GM12878 (cell line): ENCODE data around the gene CCNJL. TPM values are rescaled to one million over a fixed set of nuclear protein-coding genes. Genes with fewer than 3 reads are reported as not detected.

Experiments used
- ATAC-seq: fragments of 200-7000 bp; cut with Tn5 transposase; 3 replicates; pipeline ENCODE4 v1.9.1; 2020; ENCODE audit warnings: mild to moderate bottlenecking, moderate library complexity
- BruUV-seq: library from RNA; stranded (reverse); fragments of 400-500 nt; replicated peaks from 2 replicates; lab custom pipeline; 2021; lab: Mats Ljungman, UMichigan
- CTCF ChIA-PET: fragments of 300-600 bp; sonication (Branson Sonifier 250); formaldehyde crosslinking; extraction: SDS; loops from one replicate; lab custom pipeline; 2021; ENCODE audit warnings: inconsistent platforms; lab: Yijun Ruan, JAX
- POLR2A ChIA-PET: fragments of 350-600 bp; formaldehyde crosslinking; extraction: SDS; loops from one replicate; lab custom pipeline; 2021; ENCODE audit warnings: inconsistent platforms; lab: Charles Lee
- RAD21 ChIA-PET: fragments of 300-600 bp; sonication (Branson Sonifier 250); formaldehyde crosslinking; loops from one replicate; lab custom pipeline; 2023; ENCODE audit warnings: antibody characterized with exemption; ENCODE audit not compliant: unreplicated experiment; lab: Charles Lee
- SMC1A ChIA-PET: fragments of 300-600 bp; sonication (Branson Sonifier 250); formaldehyde crosslinking; loops from one replicate; lab custom pipeline; 2023; ENCODE audit not compliant: unreplicated experiment, uncharacterized antibody; lab: Charles Lee
- DNase-seq: peaks from one replicate; pipeline ENCODE4 v3.0.0-alpha.2; 2011; ENCODE audit warnings: low read depth, low spot score
- FAIRE-seq: peaks from 3 replicates; lab custom pipeline; 2011; peaks lifted over from hg19 to GRCh38; lab: Jason Lieb, UNC
- H2AFZ ChIP-seq: 2 replicates; pipeline ENCODE4 v1.6.0; 2011; ENCODE audit warnings: low read depth, low read length, control low read depth; ENCODE audit not compliant: control insufficient read depth
- H3K27ac ChIP-seq: 2 replicates; pipeline ENCODE4 v1.5.1; 2011; ENCODE audit warnings: control low read depth; ENCODE audit not compliant: control insufficient read depth, insufficient read depth
- H3K27me3 ChIP-seq, 2 experiments: replicated peaks in 1 of 2; 2 replicates each; pipeline versions ENCODE4 v1.6.0 to v1.6.1; 2011; ENCODE audit warnings: low read length in 1 of 2; ENCODE audit not compliant: control insufficient read depth in 2 of 2, insufficient read depth in 2 of 2
- H3K36me3 ChIP-seq, 2 experiments: 2 replicates each; pipeline ENCODE4 v1.5.1; 2011; ENCODE audit warnings: low read length in 1 of 2; ENCODE audit not compliant: control insufficient read depth in 2 of 2, insufficient read depth in 2 of 2
- H3K4me1 ChIP-seq: 2 replicates; pipeline ENCODE4 v1.6.1; 2011; ENCODE audit warnings: mild to moderate bottlenecking, low read length, moderate library complexity, mixed read lengths; ENCODE audit not compliant: control insufficient read depth, insufficient read depth
- H3K4me2 ChIP-seq: 2 replicates; pipeline ENCODE4 v1.6.0; 2011; ENCODE audit warnings: control low read depth; ENCODE audit not compliant: control insufficient read depth, insufficient read depth
- H3K4me3 ChIP-seq: fragments of 200-600 bp; sonication (generic); 2 replicates; pipeline ENCODE4 v1.5.1; 2016
- H3K79me2 ChIP-seq: 2 replicates; pipeline ENCODE4 v1.6.0; 2011; ENCODE audit warnings: low read length; ENCODE audit not compliant: control insufficient read depth, insufficient read depth
- H3K9ac ChIP-seq: 2 replicates; pipeline ENCODE4 v1.8.0; 2011; ENCODE audit warnings: low read length, control low read depth, mixed read lengths; ENCODE audit not compliant: control insufficient read depth, insufficient read depth
- H3K9me3 ChIP-seq: replicated peaks from 3 replicates; pipeline ENCODE4 v1.5.1; 2011; ENCODE audit warnings: mild to moderate bottlenecking, low read length; ENCODE audit not compliant: control insufficient read depth, insufficient read depth
- H4K20me1 ChIP-seq: 2 replicates; pipeline ENCODE4 v1.6.0; 2011; ENCODE audit not compliant: control insufficient read depth, insufficient read depth
- BACH1 ChIP-seq: fragments of 450-650 bp; IDR thresholded peaks from 2 replicates; pipeline ENCODE4 v1.6.1; 2017; ENCODE audit warnings: mild to moderate bottlenecking, borderline replicate concordance
- CHD2 ChIP-seq: IDR thresholded peaks from 2 replicates; pipeline ENCODE4 v1.6.1; 2011; ENCODE audit warnings: low read depth, low read length, improper control_type of control experiment, borderline replicate concordance
- CREB1 ChIP-seq: IDR thresholded peaks from 2 replicates; pipeline ENCODE4 v1.6.1; 2012; ENCODE audit warnings: low read depth, mild to moderate bottlenecking, inconsistent platforms
- FOS ChIP-seq: IDR thresholded peaks from 3 replicates; pipeline ENCODE4 v1.6.1; 2011; ENCODE audit warnings: borderline replicate concordance; ENCODE audit not compliant: insufficient read length; ENCODE audit errors: extremely low read depth
- FOXK2 ChIP-seq: fragments of 450-650 bp; IDR thresholded peaks from 2 replicates; pipeline ENCODE4 v1.6.1; 2017; ENCODE audit warnings: mild to moderate bottlenecking, moderate library complexity
- GATAD2B ChIP-seq: fragments of 450-650 bp; conservative IDR thresholded peaks from 2 replicates; pipeline ENCODE4 v1.6.1; 2017; ENCODE audit warnings: low read depth, mild to moderate bottlenecking, moderate library complexity
- MXI1 ChIP-seq: fragments of 150-350 bp; IDR thresholded peaks from 2 replicates; pipeline ENCODE4 v1.6.1; 2011; ENCODE audit warnings: low read depth, mild to moderate bottlenecking, inconsistent platforms, low read length, improper control_type of control experiment
- POLR2AphosphoS2 ChIP-seq: IDR thresholded peaks from 2 replicates; pipeline ENCODE4 v1.6.1; 2011; ENCODE audit warnings: low read depth, mild to moderate bottlenecking, low read length, improper control_type of control experiment, moderate library complexity
- RFX5 ChIP-seq: IDR thresholded peaks from 2 replicates; pipeline ENCODE4 v1.6.1; 2011; ENCODE audit warnings: low read depth, low read length, improper control_type of control experiment
- SREBF1 ChIP-seq: IDR thresholded peaks from 2 replicates; pipeline ENCODE4 v1.6.1; 2012; ENCODE audit warnings: mild to moderate bottlenecking, low read length
- TCF3 ChIP-seq: IDR thresholded peaks from 2 replicates; pipeline ENCODE4 v1.6.1; 2012; ENCODE audit warnings: low read depth, mild to moderate bottlenecking, low read length, borderline replicate concordance; ENCODE audit not compliant: insufficient read depth
- WGBS: methylation state at CpG from one replicate; pipeline ENCODE4 v1.1.6; 2016; ENCODE audit warnings: low lambda C conversion rate; ENCODE audit not compliant: insufficient replicate concordance, insufficient coverage; ENCODE audit errors: missing lambda C conversion rate; 5-methylcytosine and 5-hydroxymethylcytosine counted together
- in situ Hi-C: fragments of 300-500 bp; cut with MboI; formaldehyde crosslinking; loops from 9 replicates; pipeline ENCODE4 v1.14.3; 2018; ENCODE audit warnings: mixed read lengths
- intact Hi-C: fragments of 100-400 bp; cut with micrococcal nuclease; formaldehyde crosslinking; loops from one replicate; pipeline ENCODE4 v1.14.2; 2022; ENCODE audit not compliant: unreplicated experiment
- polyA plus RNA-seq, 11 experiments: library from polyadenylated mRNA; depleted of rRNA in 4 of 11; unstranded in 6 of 11; stranded (reverse) in 5 of 11; fragments of >200 nt; fragmentation: Nextera tagmentation in 4 of 11; fragmentation: Illumina TruSeq in 1 of 11; extraction: Ambion mirVana in 4 of 11; extraction: Trizol in 1 of 11; gene quantifications; 1 replicate in 1 of 11; 2 replicates in 10 of 11; pipeline versions ENCODE4 v1.2.1 to v1.2.3, GENCODE V29; 2011 to 2016; ENCODE audit warnings: inconsistent platforms in 2 of 11, missing spikeins in 2 of 11, low read depth in 1 of 11
- total RNA-seq, 4 experiments: library from RNA; depleted of rRNA in 3 of 4; stranded (reverse); fragments of >200 nt in 3 of 4; fragmentation: Illumina TruSeq in 1 of 4; extraction: Trizol in 1 of 4; gene quantifications; 2 replicates each; pipeline versions ENCODE4 v1.2.1 to v1.2.3, GENCODE V29; 2013 to 2021
- TF ChIP-seq, protein P1 (sequence below): IDR thresholded peaks from 2 replicates; pipeline ENCODE4 v1.6.1; 2012; ENCODE audit warnings: low read length, inconsistent platforms
- TF ChIP-seq, protein P2 (sequence below): IDR thresholded peaks from 2 replicates; pipeline ENCODE4 v1.6.1; 2012; ENCODE audit warnings: low read depth, low read length, improper control_type of control experiment

Gene CCNJL
- total and polyA plus RNA-seq, 10 of the 15 experiments (the other 5 are each of a cell fraction or from before 2014, with no cell fraction given), result 0.09 to 0.20 (median 0.10) TPM; not detected in 7

DNA sequence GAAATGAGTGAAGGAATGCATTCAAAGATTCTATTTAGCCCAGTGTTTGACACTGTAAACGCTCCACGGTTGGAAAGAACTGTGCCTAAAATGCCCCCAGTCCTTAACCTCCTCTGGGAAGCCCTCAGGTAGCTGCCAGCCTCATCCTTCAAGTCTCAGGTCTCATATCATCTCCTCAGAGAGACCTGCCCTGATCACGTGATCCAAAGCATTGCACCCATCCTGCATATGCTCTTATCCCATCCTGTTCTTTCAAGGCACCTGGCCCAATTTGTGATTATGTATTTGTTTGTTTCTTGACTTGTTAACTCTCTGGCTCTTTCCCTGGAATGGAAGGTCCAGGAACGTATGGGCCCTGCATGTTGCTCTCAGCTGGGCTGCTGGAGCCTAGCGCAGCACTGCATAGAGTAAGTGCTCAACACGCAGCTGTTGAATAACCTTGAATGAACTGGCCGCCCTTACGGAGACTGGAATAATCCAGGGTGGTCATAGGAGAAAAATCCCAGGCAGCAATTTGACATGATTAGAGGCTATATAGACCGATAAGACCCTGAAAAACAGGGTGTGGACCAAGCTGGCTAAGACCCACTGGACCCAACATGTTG lies 49.4 kb upstream of the CCNJL start:
- Histone ChIP-seq H3K27ac (no peak overlapping the region), H4K20me1 (no peaks in the 10 kb centered on the region), H3K4me2 (no peak overlapping the region)
- intact Hi-C loops, result no loop called here
- RAD21 ChIA-PET, result no interaction called here
- DNase-seq, result no peak
- TF ChIP-seq CREB1 (no peak), SREBF1 (no peak), GATAD2B (no peak), FOXK2 (no peak), RFX5 (no peak), BACH1 (no peak), POLR2AphosphoS2 (no peak), TCF3 (no peak), CHD2 (no peak), FOS (no peak), MXI1 (no peak)
- TF ChIP-seq, protein P1, sequence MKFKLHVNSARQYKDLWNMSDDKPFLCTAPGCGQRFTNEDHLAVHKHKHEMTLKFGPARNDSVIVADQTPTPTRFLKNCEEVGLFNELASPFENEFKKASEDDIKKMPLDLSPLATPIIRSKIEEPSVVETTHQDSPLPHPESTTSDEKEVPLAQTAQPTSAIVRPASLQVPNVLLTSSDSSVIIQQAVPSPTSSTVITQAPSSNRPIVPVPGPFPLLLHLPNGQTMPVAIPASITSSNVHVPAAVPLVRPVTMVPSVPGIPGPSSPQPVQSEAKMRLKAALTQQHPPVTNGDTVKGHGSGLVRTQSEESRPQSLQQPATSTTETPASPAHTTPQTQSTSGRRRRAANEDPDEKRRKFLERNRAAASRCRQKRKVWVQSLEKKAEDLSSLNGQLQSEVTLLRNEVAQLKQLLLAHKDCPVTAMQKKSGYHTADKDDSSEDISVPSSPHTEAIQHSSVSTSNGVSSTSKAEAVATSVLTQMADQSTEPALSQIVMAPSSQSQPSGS, result no peak
- TF ChIP-seq, protein P2, sequence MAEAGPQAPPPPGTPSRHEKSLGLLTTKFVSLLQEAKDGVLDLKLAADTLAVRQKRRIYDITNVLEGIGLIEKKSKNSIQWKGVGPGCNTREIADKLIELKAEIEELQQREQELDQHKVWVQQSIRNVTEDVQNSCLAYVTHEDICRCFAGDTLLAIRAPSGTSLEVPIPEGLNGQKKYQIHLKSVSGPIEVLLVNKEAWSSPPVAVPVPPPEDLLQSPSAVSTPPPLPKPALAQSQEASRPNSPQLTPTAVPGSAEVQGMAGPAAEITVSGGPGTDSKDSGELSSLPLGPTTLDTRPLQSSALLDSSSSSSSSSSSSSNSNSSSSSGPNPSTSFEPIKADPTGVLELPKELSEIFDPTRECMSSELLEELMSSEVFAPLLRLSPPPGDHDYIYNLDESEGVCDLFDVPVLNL, result no peak
- TF ChIP-seq, all 136 proteins: peak for 0
- no peak for FAIRE-seq
- no TSS peak for BruUV-seq
- no peak overlapping the region for H3K9ac ChIP-seq
- ChIA-PET POLR2A (no interaction called here), CTCF (no interaction called here), SMC1A (no interaction called here)
- no peak for ATAC-seq
- 27% methylated on average over 9 of the region's 9 CpGs for WGBS
- in situ Hi-C loops, result no loop called here
- no peaks in the 10 kb centered on the region for H3K4me1 ChIP-seq
- H3K4me3 ChIP-seq, result no peak overlapping the region
- no peaks in the 10 kb centered on the region for H3K36me3 ChIP-seq
- H2AFZ ChIP-seq, result no peak overlapping the region
- no peaks in the 10 kb centered on the region for H3K9me3 ChIP-seq
- peaks cover 0 to 3% of the 10 kb centered on the region in 2 experiments; a peak in 1 of 4 replicates for H3K27me3 ChIP-seq
- no peaks in the 10 kb centered on the region for H3K79me2 ChIP-seq
